GM19351 (cell line): ENCODE measurements around the gene MYPN.
"Not testable (repeated sequence)": the region's sequence is repeated elsewhere in the genome, so short reads cannot be mapped to it uniquely, and the experiment has no call there.

Experiments
- ATAC-seq: cut with Tn5 transposase; IDR thresholded peaks from one replicate; pipeline ENCODE4 v1.9.1; 2021; ENCODE audit warnings: mild to moderate bottlenecking, moderate library complexity; ENCODE audit not compliant: unreplicated experiment

Gene MYPN

GRCh38 chr10:68132391-68132790 lies 23.1 kb downstream of the MYPN start:
- ATAC-seq: no peak

GRCh38 chr10:68133523-68133922 lies 24.2 kb downstream of the MYPN start:
- no peak for ATAC-seq

GRCh38 chr10:68135362-68135761 lies 26.1 kb downstream of the MYPN start:
- ATAC-seq: no peak

GRCh38 chr10:68135922-68136792 lies 26.9 kb downstream of the MYPN start:
- ATAC-seq: no peak

GRCh38 chr10:68137171-68137570 lies 27.9 kb downstream of the MYPN start:
- no peak for ATAC-seq

GRCh38 chr10:68138526-68138925 lies 29.2 kb downstream of the MYPN start:
- ATAC-seq: no peak

- ATAC-seq: no peak
Measured at GRCh38 chr10:68139448-68140272, 30.4 kb downstream of the MYPN start.

- ATAC-seq: no peak
Measured at GRCh38 chr10:68142761-68143160, 33.5 kb downstream of the MYPN start.

- no peak for ATAC-seq
Measured at GRCh38 chr10:68144709-68145108, 35.4 kb downstream of the MYPN start.

GRCh38 chr10:68145705-68146104 lies 36.4 kb downstream of the MYPN start:
- no peak for ATAC-seq

GRCh38 chr10:68146133-68146532 lies 36.8 kb downstream of the MYPN start:
- ATAC-seq: no peak

- ATAC-seq: no peak
Measured at GRCh38 chr10:68151453-68151852, 42.2 kb downstream of the MYPN start.

- ATAC-seq: no peak
Measured at GRCh38 chr10:68153473-68154210, 44.4 kb downstream of the MYPN start.

GRCh38 chr10:68154211-68154497 lies 44.9 kb downstream of the MYPN start:
- no peak for ATAC-seq

- ATAC-seq: no peak
Measured at GRCh38 chr10:68155615-68156210, 46.4 kb downstream of the MYPN start.

- ATAC-seq: peak; percentile 77
Measured at GRCh38 chr10:68156373-68157185, 47.3 kb downstream of the MYPN start.

- not testable (repeated sequence) for ATAC-seq
Measured at GRCh38 chr10:68157522-68157921, 48.2 kb downstream of the MYPN start.

- no peak for ATAC-seq
Measured at GRCh38 chr10:68158031-68158430, 48.7 kb downstream of the MYPN start.

- peak; percentile 92 for ATAC-seq
Measured at GRCh38 chr10:68163735-68164134, 54.4 kb downstream of the MYPN start.

- no peak for ATAC-seq
Measured at GRCh38 chr10:68165643-68166042, 56.4 kb downstream of the MYPN start.
